Activated CD8-positive, alpha-beta memory T cell treated with anti-CD3 and anti-CD28 coated beads for 48 hours (primary cell): ENCODE measurements around the gene CHRNB1.

Source experiments
- DNase-seq, 3 experiments: peaks; one replicate each; pipeline ENCODE4 v3.0.0-alpha.2; 2020; ENCODE audit warnings: low read depth in 2 of 3, low spot score in 2 of 3

Gene CHRNB1

GRCh38 chr17:7414837-7415236 is 30.0 kb upstream of the CHRNB1 start:
- no peak for DNase-seq

- DNase-seq: no peak
These were observed 29.1 kb upstream of the CHRNB1 start for GRCh38 chr17:7415784-7416183.

- no peak for DNase-seq
These were observed 28.5 kb upstream of the CHRNB1 start for GRCh38 chr17:7416323-7416722.

- DNase-seq: no peak
These were observed 27.7 kb upstream of the CHRNB1 start for GRCh38 chr17:7417056-7417655.

- DNase-seq: no peak
These were observed 26.2 kb upstream of the CHRNB1 start for GRCh38 chr17:7418472-7419152.

GRCh38 chr17:7419819-7420610 is 24.8 kb upstream of the CHRNB1 start, which contains the start of gene SPEM1:
Gene SPEM1 (plus strand): TSS chr17:7420324. CDS start chr17:7420385, 61 bp downstream.
- no peak for DNase-seq

GRCh38 chr17:7421186-7421585 is 23.7 kb upstream of the CHRNB1 start:
- no peak for DNase-seq

GRCh38 chr17:7423679-7424078 is 21.2 kb upstream of the CHRNB1 start:
- no peak for DNase-seq

GRCh38 chr17:7425316-7425715 is 19.5 kb upstream of the CHRNB1 start, which contains the start of gene SPEM2:
Gene SPEM2 (plus strand): TSS chr17:7425616. CDS start chr17:7425689, 73 bp downstream.
- DNase-seq: no peak

- no peak for DNase-seq
These were observed 19.1 kb upstream of the CHRNB1 start for GRCh38 chr17:7425756-7426155.

GRCh38 chr17:7426203-7426863 is 18.5 kb upstream of the CHRNB1 start:
- no peak for DNase-seq

GRCh38 chr17:7426896-7427489 is 17.9 kb upstream of the CHRNB1 start:
- no peak for DNase-seq

GRCh38 chr17:7427549-7427948 is 17.3 kb upstream of the CHRNB1 start:
- DNase-seq: no peak

- no peak for DNase-seq
These were observed 16.3 kb upstream of the CHRNB1 start, which contains the start of gene SPEM3 for GRCh38 chr17:7428557-7428956. Gene SPEM3 (plus strand): TSS chr17:7428857. CDS start chr17:7428903, 46 bp downstream.

GRCh38 chr17:7429722-7430121 is 15.1 kb upstream of the CHRNB1 start:
- no peak for DNase-seq

GRCh38 chr17:7431231-7431630 is 13.6 kb upstream of the CHRNB1 start:
- DNase-seq: no peak

- DNase-seq: no peak
These were observed 12.6 kb upstream of the CHRNB1 start for GRCh38 chr17:7432296-7432695.

GRCh38 chr17:7435676-7436555 is 8.9 kb upstream of the CHRNB1 start:
- DNase-seq: peak in 1 of 3 experiments; percentile 39

GRCh38 chr17:7436556-7437368 is 8.1 kb upstream of the CHRNB1 start:
- peak in 2 of 3 experiments; percentile 47 to 70 for DNase-seq
